Astrocyte of the cerebellum (primary cell): ENCODE data around the gene EOGT.

ENCODE experiments used
- DNase-seq: peaks from one replicate; pipeline ENCODE4 v3.0.0-alpha.2; 2011; ENCODE audit warnings: low read depth
- H3K4me3 ChIP-seq: 2 replicates; pipeline ENCODE4 v1.5.1; 2011; ENCODE audit warnings: mild to moderate bottlenecking, low read depth, low read length, moderate library complexity
- in situ Hi-C: cut with HindIII; loops from 2 replicates; pipeline ENCODE4 v1.10.0; 2017; ENCODE audit warnings: low sequenced_read_pairs
- TF ChIP-seq, protein P1 (sequence below): IDR thresholded peaks from 2 replicates; pipeline ENCODE4 v1.5.1; 2012; ENCODE audit warnings: low read length, low read depth, moderate library complexity, mild to moderate bottlenecking; ENCODE audit errors: missing control alignments

The EOGT gene

DNA sequence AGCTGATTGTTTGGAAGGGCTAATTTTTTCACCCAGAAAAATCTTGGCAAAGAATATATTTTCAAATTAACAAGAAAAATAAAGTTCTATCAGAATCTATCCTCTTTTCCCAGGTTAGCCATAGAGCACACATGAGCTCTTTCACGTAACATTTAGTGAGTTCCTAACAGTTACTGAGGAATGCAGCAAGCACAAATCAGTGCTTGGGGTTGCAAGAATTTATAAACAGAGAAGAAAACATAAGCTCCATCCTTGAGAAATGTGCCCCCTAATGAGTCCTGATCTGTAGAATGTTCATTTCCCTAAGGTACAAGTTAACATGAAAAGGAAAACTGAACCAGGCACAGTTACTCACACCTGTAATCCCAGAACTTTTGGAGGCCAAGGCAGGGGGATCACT is 13.9 kb downstream of the EOGT start:
- in situ Hi-C loops: no loop called here
- TF ChIP-seq, protein P1, sequence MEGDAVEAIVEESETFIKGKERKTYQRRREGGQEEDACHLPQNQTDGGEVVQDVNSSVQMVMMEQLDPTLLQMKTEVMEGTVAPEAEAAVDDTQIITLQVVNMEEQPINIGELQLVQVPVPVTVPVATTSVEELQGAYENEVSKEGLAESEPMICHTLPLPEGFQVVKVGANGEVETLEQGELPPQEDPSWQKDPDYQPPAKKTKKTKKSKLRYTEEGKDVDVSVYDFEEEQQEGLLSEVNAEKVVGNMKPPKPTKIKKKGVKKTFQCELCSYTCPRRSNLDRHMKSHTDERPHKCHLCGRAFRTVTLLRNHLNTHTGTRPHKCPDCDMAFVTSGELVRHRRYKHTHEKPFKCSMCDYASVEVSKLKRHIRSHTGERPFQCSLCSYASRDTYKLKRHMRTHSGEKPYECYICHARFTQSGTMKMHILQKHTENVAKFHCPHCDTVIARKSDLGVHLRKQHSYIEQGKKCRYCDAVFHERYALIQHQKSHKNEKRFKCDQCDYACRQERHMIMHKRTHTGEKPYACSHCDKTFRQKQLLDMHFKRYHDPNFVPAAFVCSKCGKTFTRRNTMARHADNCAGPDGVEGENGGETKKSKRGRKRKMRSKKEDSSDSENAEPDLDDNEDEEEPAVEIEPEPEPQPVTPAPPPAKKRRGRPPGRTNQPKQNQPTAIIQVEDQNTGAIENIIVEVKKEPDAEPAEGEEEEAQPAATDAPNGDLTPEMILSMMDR: no peak

DNA sequence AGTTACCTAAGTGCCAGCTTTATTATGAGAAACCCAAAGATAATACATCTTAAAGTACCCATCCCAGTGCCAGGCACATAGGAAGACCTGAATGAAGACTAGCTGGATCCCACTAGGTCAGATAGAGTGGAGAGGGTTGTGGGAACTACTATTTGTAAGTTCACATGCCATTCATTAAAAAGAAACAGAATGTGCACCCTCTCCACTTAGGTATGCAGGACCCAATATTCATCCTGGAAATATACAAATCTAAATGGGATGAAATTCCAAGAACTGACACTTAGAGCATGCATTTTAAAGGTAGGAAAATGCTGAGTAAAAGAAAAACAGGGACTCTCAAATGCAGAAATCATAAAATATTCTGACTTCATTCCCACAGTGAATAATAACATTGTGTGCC is 14.3 kb downstream of the EOGT start:
- no peak for DNase-seq
- H3K4me3 ChIP-seq: no peak overlapping the region
- in situ Hi-C loops: no loop called here
- TF ChIP-seq, protein P1: no peak

More for the DNA sequence above, 13.9 kb downstream of the EOGT start:
- no peak overlapping the region for H3K4me3 ChIP-seq
- DNase-seq: no peak

DNA sequence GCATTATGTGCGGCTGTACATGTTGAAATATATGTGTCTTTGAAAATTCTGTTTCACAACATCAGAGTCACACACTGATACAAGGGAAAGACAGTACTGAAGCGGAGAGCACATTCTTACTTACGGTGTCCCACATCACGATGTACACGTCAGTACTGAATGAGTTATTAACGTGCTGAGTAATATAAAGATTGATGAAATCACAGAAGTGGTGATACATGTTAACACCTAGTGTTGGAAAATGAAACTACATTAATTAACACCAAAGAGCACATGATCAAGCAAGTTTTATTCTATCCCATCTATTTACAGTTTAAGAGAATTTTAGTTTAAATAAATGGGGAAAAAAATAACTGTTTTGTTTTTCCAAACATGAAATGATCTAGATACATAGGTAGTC is 15.6 kb downstream of the EOGT start:
- H3K4me3 ChIP-seq: no peak overlapping the region
- in situ Hi-C loops: no loop called here
- TF ChIP-seq, protein P1: no peak
- no peak for DNase-seq

DNA sequence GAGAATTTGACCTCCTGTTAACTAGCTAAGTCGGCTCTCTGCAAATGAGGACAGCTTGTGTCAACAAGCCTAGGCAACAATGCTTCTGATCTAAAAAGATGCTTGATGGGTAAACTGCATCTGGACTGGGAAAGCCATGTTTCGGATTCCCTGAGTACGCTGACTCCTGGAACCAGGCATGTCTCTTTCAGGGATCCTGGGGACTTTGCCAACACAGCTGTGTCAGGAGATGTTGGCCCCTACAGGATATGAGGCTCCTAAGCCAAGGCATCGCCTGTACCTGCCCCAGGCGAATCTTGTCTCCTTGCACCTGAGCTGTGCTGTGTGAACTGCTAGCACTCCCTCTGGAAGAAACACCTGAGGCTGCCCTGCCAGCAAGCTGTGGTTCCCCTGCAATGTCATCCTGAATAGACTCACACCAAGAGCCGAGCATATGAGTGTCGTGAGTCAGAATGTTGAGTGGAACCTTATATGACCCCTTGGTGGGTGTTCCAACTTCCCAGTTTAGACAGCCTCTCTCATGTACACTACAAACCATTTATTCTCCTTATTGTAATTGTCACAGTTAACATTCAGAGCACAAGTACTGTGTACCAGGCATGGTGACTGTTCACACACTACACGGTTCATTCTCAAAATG is 17.0 kb downstream of the EOGT start:
- in situ Hi-C loops: no loop called here
- no peak for DNase-seq
- H3K4me3 ChIP-seq: no peak overlapping the region
- TF ChIP-seq, protein P1: no peak

DNA sequence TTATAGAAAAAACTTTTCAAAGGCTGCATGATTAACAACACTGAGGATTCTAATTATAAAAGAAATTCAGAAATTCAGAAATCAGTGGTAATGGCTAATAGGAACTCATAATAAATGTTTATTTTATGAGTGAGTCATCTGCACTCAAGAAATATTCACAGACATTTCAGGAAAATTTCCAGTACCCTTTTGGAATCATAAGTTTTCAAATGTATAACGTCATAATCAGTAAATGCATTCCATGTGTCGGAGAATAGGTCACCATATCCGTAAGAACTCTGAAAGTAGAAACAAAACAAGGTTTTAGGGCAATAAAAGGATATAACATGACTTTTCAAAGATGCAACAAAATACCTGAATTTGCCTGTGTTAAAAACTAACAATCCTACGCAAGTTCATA is 24.7 kb downstream of the EOGT start:
- in situ Hi-C loops: no loop called here
- DNase-seq: no peak
- TF ChIP-seq, protein P1: no peak
- H3K4me3 ChIP-seq: no peak overlapping the region

DNA sequence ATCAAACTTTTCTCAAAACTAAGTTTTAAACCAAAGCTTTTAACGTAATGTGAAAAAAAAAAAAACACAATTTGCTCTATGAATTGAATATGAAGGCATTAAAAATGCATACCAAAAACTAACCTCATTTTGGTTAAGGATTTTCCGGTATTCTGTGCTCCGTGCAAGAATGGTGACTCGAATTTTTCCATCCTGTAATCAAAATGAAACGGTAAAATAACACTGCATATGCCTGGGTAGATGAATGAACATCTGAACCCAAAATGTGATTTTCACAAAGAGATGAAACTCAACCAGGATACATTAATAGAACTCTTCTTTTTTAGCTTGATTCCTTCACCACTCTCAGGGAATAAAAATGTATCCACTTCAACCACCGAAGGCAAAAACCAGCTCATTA is 26.2 kb downstream of the EOGT start:
- no peak overlapping the region for H3K4me3 ChIP-seq
- no peak for DNase-seq
- TF ChIP-seq, protein P1: no peak
- in situ Hi-C loops: no loop called here
